ENCODE data around the gene CA10.

CA10 gene

DNA sequence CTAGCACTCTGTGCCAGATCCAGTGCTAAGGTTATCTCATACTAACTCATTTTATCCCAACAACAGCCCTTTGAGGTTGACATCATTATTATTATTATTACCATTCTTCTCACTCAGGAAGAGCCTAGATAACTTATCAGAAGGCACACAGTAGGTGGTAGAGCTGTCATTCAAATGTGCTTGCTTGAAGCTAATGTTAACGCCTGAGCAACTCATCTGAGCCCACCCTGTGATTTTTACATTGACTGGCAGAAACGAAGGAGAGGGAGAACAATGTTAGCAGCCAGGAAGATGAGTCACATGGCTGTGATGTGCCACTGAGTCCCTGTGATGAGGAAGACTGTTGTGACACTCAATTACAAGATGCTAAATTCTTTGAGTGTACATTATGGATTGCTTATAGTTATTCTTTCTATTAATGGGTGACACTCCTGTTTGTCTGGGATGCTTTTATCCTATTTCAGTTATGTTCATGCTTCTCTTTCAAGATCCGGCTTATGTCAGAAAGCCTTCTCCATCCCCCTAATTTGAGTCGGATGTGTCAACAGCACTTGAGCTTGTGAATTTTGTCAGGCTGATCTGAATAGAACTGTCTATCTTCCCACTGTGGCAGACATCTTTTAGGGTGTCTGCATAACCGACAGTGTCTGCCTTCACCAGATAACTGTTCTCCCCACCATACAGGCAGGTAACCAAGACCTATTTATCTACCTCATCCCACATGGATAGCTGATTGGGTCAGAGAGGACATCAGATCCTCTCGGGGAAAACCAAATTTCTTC, 426.4 kb downstream of the CA10 start:
- no peak overlapping the region for H3K4me3 ChIP-seq (replicated peaks; ENCODE audit: insufficient read depth, low read length)
- H3K27me3 ChIP-seq (ENCODE audit: insufficient read depth, poor library complexity, severe bottlenecking): no peaks in the 10 kb centered on the region
- no peak overlapping the region for H3K27ac ChIP-seq (replicated peaks)
- TF ChIP-seq, protein P1, sequence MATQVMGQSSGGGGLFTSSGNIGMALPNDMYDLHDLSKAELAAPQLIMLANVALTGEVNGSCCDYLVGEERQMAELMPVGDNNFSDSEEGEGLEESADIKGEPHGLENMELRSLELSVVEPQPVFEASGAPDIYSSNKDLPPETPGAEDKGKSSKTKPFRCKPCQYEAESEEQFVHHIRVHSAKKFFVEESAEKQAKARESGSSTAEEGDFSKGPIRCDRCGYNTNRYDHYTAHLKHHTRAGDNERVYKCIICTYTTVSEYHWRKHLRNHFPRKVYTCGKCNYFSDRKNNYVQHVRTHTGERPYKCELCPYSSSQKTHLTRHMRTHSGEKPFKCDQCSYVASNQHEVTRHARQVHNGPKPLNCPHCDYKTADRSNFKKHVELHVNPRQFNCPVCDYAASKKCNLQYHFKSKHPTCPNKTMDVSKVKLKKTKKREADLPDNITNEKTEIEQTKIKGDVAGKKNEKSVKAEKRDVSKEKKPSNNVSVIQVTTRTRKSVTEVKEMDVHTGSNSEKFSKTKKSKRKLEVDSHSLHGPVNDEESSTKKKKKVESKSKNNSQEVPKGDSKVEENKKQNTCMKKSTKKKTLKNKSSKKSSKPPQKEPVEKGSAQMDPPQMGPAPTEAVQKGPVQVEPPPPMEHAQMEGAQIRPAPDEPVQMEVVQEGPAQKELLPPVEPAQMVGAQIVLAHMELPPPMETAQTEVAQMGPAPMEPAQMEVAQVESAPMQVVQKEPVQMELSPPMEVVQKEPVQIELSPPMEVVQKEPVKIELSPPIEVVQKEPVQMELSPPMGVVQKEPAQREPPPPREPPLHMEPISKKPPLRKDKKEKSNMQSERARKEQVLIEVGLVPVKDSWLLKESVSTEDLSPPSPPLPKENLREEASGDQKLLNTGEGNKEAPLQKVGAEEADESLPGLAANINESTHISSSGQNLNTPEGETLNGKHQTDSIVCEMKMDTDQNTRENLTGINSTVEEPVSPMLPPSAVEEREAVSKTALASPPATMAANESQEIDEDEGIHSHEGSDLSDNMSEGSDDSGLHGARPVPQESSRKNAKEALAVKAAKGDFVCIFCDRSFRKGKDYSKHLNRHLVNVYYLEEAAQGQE (IDR thresholded peaks at IDR 0.05; ENCODE audit: insufficient replicate concordance, low read depth): no peak
- TF ChIP-seq POLR2AphosphoS5 (IDR thresholded peaks at IDR 0.05; ENCODE audit: low read depth) (no peak), SPI1 (IDR thresholded peaks at IDR 0.05; ENCODE audit: borderline replicate concordance, low read depth) (no peak), GABPA (IDR thresholded peaks at IDR 0.05; ENCODE audit: low read depth) (no peak)
- TF ChIP-seq, protein P2, sequence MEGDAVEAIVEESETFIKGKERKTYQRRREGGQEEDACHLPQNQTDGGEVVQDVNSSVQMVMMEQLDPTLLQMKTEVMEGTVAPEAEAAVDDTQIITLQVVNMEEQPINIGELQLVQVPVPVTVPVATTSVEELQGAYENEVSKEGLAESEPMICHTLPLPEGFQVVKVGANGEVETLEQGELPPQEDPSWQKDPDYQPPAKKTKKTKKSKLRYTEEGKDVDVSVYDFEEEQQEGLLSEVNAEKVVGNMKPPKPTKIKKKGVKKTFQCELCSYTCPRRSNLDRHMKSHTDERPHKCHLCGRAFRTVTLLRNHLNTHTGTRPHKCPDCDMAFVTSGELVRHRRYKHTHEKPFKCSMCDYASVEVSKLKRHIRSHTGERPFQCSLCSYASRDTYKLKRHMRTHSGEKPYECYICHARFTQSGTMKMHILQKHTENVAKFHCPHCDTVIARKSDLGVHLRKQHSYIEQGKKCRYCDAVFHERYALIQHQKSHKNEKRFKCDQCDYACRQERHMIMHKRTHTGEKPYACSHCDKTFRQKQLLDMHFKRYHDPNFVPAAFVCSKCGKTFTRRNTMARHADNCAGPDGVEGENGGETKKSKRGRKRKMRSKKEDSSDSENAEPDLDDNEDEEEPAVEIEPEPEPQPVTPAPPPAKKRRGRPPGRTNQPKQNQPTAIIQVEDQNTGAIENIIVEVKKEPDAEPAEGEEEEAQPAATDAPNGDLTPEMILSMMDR (IDR thresholded peaks at IDR 0.05; ENCODE audit: insufficient read depth, low read length): no peak
- no peak for DNase-seq (ENCODE audit: low read depth in 1 of 2, low spot score in 1 of 2)

DNA sequence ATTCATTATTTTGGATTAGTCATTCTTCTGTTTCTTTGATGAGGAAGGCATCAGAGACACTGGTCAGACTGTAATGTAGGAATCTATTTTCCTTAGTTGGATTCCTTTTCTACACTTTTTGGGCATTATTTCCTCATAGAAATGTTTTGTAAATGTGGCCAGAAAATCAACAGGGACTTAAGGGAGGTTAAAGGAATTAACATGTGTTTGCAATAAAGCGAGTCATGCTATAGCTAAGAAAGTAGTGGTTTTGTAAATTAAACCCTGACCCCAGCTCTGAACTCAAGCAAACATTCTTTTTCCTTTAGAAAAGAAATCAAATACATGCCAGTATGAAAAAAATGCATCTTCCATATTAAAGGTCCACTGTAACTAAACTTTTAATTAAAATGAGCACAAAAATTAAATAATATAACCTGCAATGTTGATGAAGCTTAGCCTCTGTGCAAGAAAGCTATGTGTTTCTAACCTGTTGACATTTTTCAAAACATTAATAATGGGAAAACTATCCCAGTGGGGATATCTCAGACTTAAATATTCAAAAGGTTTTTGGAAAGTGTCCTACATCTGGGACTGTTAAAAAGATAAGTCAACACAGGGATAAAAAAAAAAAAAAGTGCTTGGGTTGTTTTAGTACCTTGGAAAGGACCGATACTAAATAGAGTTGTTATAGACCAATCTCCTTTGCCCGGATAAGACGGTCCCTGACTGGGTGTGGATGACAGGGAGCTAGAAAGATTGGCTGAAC, 428.0 kb downstream of the CA10 start:
- no peaks in the 10 kb centered on the region for H3K27me3 ChIP-seq (ENCODE audit: insufficient read depth, poor library complexity, severe bottlenecking)
- TF ChIP-seq SPI1 (IDR thresholded peaks at IDR 0.05; ENCODE audit: borderline replicate concordance, low read depth): no peak
- TF ChIP-seq, protein P1 (IDR thresholded peaks at IDR 0.05; ENCODE audit: insufficient replicate concordance, low read depth): no peak
- TF ChIP-seq GABPA (IDR thresholded peaks at IDR 0.05; ENCODE audit: low read depth): no peak
- TF ChIP-seq, protein P2 (IDR thresholded peaks at IDR 0.05; ENCODE audit: insufficient read depth, low read length): no peak
- no peak for TF ChIP-seq POLR2AphosphoS5 (IDR thresholded peaks at IDR 0.05; ENCODE audit: low read depth)
- H3K27ac ChIP-seq (replicated peaks): no peak overlapping the region
- no peak for DNase-seq (ENCODE audit: low read depth in 1 of 2, low spot score in 1 of 2)
- H3K4me3 ChIP-seq (replicated peaks; ENCODE audit: insufficient read depth, low read length): no peak overlapping the region

DNA sequence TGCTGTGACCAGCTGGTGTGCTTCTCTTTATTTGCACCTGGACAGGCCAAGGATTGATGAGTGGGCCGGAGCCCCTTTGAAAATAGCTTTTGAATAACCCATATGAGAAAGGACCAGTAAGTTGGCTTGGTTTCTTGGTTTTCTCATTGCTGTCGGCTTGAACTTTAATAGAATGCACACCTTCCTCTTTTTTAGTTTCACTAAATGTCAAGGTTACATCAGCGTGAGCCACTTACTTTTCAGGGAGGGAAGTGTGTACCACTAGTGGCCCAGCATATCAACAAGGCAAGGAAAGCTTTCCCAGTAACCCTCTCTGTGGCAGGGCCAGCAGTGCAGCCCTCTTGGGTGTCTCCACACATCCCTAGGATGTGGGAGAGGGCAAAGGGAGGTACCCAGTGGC, 433.3 kb downstream of the CA10 start:
- Histone ChIP-seq H3K27me3 (ENCODE audit: insufficient read depth, poor library complexity, severe bottlenecking) (no peaks in the 10 kb centered on the region), H3K4me3 (replicated peaks; ENCODE audit: insufficient read depth, low read length) (no peak overlapping the region), H3K27ac (replicated peaks) (no peak overlapping the region)
- no peak for DNase-seq (ENCODE audit: low read depth in 1 of 2, low spot score in 1 of 2)
- TF ChIP-seq SPI1 (IDR thresholded peaks at IDR 0.05; ENCODE audit: borderline replicate concordance, low read depth): no peak
- no peak for TF ChIP-seq GABPA (IDR thresholded peaks at IDR 0.05; ENCODE audit: low read depth)
- TF ChIP-seq, protein P2 (IDR thresholded peaks at IDR 0.05; ENCODE audit: insufficient read depth, low read length): no peak
- TF ChIP-seq, protein P1 (IDR thresholded peaks at IDR 0.05; ENCODE audit: insufficient replicate concordance, low read depth): no peak
- TF ChIP-seq POLR2AphosphoS5 (IDR thresholded peaks at IDR 0.05; ENCODE audit: low read depth): no peak

Measured in HL-60 (cell line).